H1 (cell line): ENCODE results near the gene NENF. TPM values are rescaled to one million over a fixed set of nuclear protein-coding genes. Genes with fewer than 3 reads are reported as not detected.

Experiments
- CTCF ChIA-PET: fragments of 300-600 bp; sonication (Branson Sonifier 250); formaldehyde crosslinking; loops from one replicate; lab custom pipeline; 2021; ENCODE audit not compliant: partially characterized antibody; lab: Charles Lee
- POLR2A ChIA-PET: fragments of 300-600 bp; sonication (Branson Sonifier 250); formaldehyde crosslinking; loops from one replicate; lab custom pipeline; 2021; ENCODE audit warnings: inconsistent platforms; ENCODE audit not compliant: partially characterized antibody; lab: Charles Lee
- DNase-seq, 2 experiments: peaks; one replicate each; pipeline versions ENCODE4 v3.0.0 to v3.0.0-alpha.2; 2010 to 2022; ENCODE audit warnings: low spot score in 2 of 2, low read depth in 1 of 2, mixed read lengths in 1 of 2
- FAIRE-seq: peaks from 2 replicates; lab custom pipeline; 2011; peaks lifted over from hg19 to GRCh38; lab: Jason Lieb, UNC
- H2AFZ ChIP-seq: 2 replicates; pipeline ENCODE4 v1.8.1; 2012; ENCODE audit warnings: low read length, inconsistent platforms
- H2AK5ac ChIP-seq: 2 replicates; pipeline ENCODE4 v1.6.1; 2013; ENCODE audit warnings: low read depth, low read length
- H2BK120ac ChIP-seq: replicated peaks from 2 replicates; pipeline ENCODE3; 2013; ENCODE audit warnings: low read depth, low read length, inconsistent platforms
- H2BK12ac ChIP-seq: 2 replicates; pipeline ENCODE4 v1.6.1; 2013; ENCODE audit warnings: low read depth, low read length
- H2BK15ac ChIP-seq: 2 replicates; pipeline ENCODE4 v1.6.1; 2013; ENCODE audit warnings: low read length
- H2BK20ac ChIP-seq: 2 replicates; pipeline ENCODE4 v1.6.1; 2013; ENCODE audit warnings: low read length
- H2BK5ac ChIP-seq: 2 replicates; pipeline ENCODE4 v1.6.1; 2013; ENCODE audit warnings: low read depth, low read length
- H3K14ac ChIP-seq: 2 replicates; pipeline ENCODE4 v1.6.1; 2013; ENCODE audit warnings: inconsistent platforms; ENCODE audit not compliant: insufficient read length
- H3K18ac ChIP-seq: 2 replicates; pipeline ENCODE4 v1.6.1; 2013; ENCODE audit warnings: low read length; ENCODE audit errors: extremely low read depth
- H3K23ac ChIP-seq: 2 replicates; pipeline ENCODE4 v1.6.1; 2013; ENCODE audit warnings: inconsistent platforms; ENCODE audit not compliant: insufficient read length
- H3K23me2 ChIP-seq: 2 replicates; pipeline ENCODE4 v1.6.1; 2013; ENCODE audit warnings: low read depth, low read length
- H3K27ac ChIP-seq: 2 replicates; pipeline ENCODE4 v1.6.1; 2011; ENCODE audit warnings: low read depth, low read length, inconsistent platforms
- H3K27me3 ChIP-seq, 4 experiments: replicated peaks in 1 of 4; 1 replicate in 1 of 4; 2 replicates in 3 of 4; pipeline versions ENCODE4 v1.6.1 to v1.8.1; 2011 to 2013; ENCODE audit warnings: low read length in 3 of 4, mild to moderate bottlenecking in 3 of 4, inconsistent platforms in 2 of 4, mixed read lengths in 2 of 4, moderate library complexity in 1 of 4; ENCODE audit not compliant: control insufficient read depth in 3 of 4, insufficient read depth in 3 of 4; ENCODE audit errors: extremely low read depth in 1 of 4
- H3K36me3 ChIP-seq, 4 experiments: 2 replicates each; pipeline versions ENCODE4 v1.6.1 to v1.8.1; 2011 to 2013; ENCODE audit warnings: mild to moderate bottlenecking in 4 of 4, low read length in 3 of 4, moderate library complexity in 2 of 4, control low read depth in 1 of 4, inconsistent platforms in 1 of 4; ENCODE audit not compliant: insufficient read depth in 4 of 4, control insufficient read depth in 2 of 4
- H3K4ac ChIP-seq: replicated peaks from 2 replicates; pipeline ENCODE3; 2013; ENCODE audit warnings: low read length, low read depth, mixed read lengths, inconsistent platforms; ENCODE audit not compliant: insufficient read length
- H3K4me1 ChIP-seq, 4 experiments: replicated peaks in 1 of 4; 1 replicate in 1 of 4; 2 replicates in 3 of 4; pipeline versions ENCODE4 v1.6.1 to v1.8.1; 2011 to 2013; ENCODE audit warnings: low read length in 3 of 4, inconsistent platforms in 2 of 4, mixed read lengths in 1 of 4; ENCODE audit not compliant: insufficient read depth in 4 of 4, control insufficient read depth in 3 of 4
- H3K4me2 ChIP-seq, 2 experiments: 2 replicates each; pipeline versions ENCODE4 v1.6.1 to v1.8.1; 2011 to 2013; ENCODE audit warnings: low read depth in 2 of 2, low read length in 2 of 2, control low read depth in 1 of 2, inconsistent platforms in 1 of 2, mild to moderate bottlenecking in 1 of 2; ENCODE audit not compliant: insufficient read depth in 1 of 2
- H3K4me3 ChIP-seq, 4 experiments: fragments of 200-600, 300-600 bp in 1 of 4; sonication (generic), shearing (Covaris generic), sonication (Bioruptor Twin) in 1 of 4; 2 replicates each; pipeline versions ENCODE4 v1.5.1 to v1.8.1; 2011 to 2016; ENCODE audit warnings: low read length in 4 of 4, low read depth in 3 of 4, control low read depth in 2 of 4, inconsistent platforms in 2 of 4, mild to moderate bottlenecking in 2 of 4, mixed read lengths in 1 of 4, moderate library complexity in 1 of 4; ENCODE audit not compliant: insufficient read depth in 2 of 4; ENCODE audit errors: extremely low read depth in 1 of 4
- H3K56ac ChIP-seq: replicated peaks from 2 replicates; pipeline ENCODE3; 2013; ENCODE audit warnings: low read depth, mild to moderate bottlenecking, mixed read lengths, low read length, inconsistent platforms; ENCODE audit not compliant: insufficient read length
- H3K79me1 ChIP-seq: 2 replicates; pipeline ENCODE4 v1.6.1; 2013; ENCODE audit warnings: low read depth, low read length, control low read depth
- H3K79me2 ChIP-seq, 2 experiments: 2 replicates each; pipeline versions ENCODE4 v1.6.1 to v1.8.1; 2012 to 2013; ENCODE audit warnings: low read length in 2 of 2, mild to moderate bottlenecking in 2 of 2, inconsistent platforms in 1 of 2; ENCODE audit not compliant: insufficient read depth in 2 of 2, control insufficient read depth in 1 of 2
- H3K9ac ChIP-seq, 4 experiments: replicated peaks in 1 of 4; 1 replicate in 1 of 4; 2 replicates in 3 of 4; pipeline versions ENCODE4 v1.6.1 to v1.8.1; 2011 to 2013; ENCODE audit warnings: low read depth in 3 of 4, low read length in 3 of 4, control low read depth in 2 of 4, mild to moderate bottlenecking in 2 of 4, moderate library complexity in 2 of 4, inconsistent platforms in 1 of 4; ENCODE audit errors: extremely low read depth in 1 of 4
- H3K9me3 ChIP-seq, 2 experiments: 2 replicates each; pipeline versions ENCODE4 v1.6.1 to v1.8.1; 2012 to 2013; ENCODE audit warnings: mild to moderate bottlenecking in 2 of 2, moderate library complexity in 2 of 2, control low read depth in 1 of 2, inconsistent platforms in 1 of 2, low read depth in 1 of 2, low read length in 1 of 2, mixed read lengths in 1 of 2; ENCODE audit not compliant: insufficient read depth in 2 of 2
- H4K20me1 ChIP-seq, 2 experiments: replicated peaks in 1 of 2; 2 replicates each; pipeline versions ENCODE3 to v1.8.1; 2011 to 2013; ENCODE audit warnings: inconsistent platforms in 2 of 2, low read length in 2 of 2, mild to moderate bottlenecking in 1 of 2; ENCODE audit not compliant: insufficient read depth in 2 of 2, control insufficient read depth in 1 of 2
- H4K5ac ChIP-seq: 2 replicates; pipeline ENCODE4 v1.6.1; 2013; ENCODE audit warnings: low read length, low read depth, mixed read lengths, inconsistent platforms; ENCODE audit not compliant: insufficient read length
- H4K8ac ChIP-seq: 2 replicates; pipeline ENCODE4 v1.8.0; 2013; ENCODE audit warnings: mild to moderate bottlenecking, moderate library complexity, low read length, inconsistent platforms; ENCODE audit not compliant: insufficient read depth; ENCODE audit errors: extremely low read depth
- H4K91ac ChIP-seq: replicated peaks from 2 replicates; pipeline ENCODE3; 2013; ENCODE audit warnings: low read length, mixed read lengths, inconsistent platforms; ENCODE audit not compliant: insufficient read length
- CHD1 ChIP-seq: IDR thresholded peaks from 2 replicates; pipeline ENCODE4 v1.6.1; 2012; ENCODE audit warnings: low read depth, low read length, improper control_type of control experiment
- CREB1 ChIP-seq: IDR thresholded peaks from 2 replicates; pipeline ENCODE4 v1.6.1; 2012; ENCODE audit warnings: inconsistent platforms
- EGR1 ChIP-seq: IDR thresholded peaks from 2 replicates; pipeline ENCODE4 v1.6.1; 2011; ENCODE audit warnings: low read depth, low read length, borderline replicate concordance
- KDM1A ChIP-seq: fragments of 200-600, 300-600 bp; sonication (generic); IDR thresholded peaks from 2 replicates; pipeline ENCODE4 v1.7.1; 2016; ENCODE audit warnings: mild to moderate bottlenecking, low read length, borderline replicate concordance
- SIX5 ChIP-seq: IDR thresholded peaks from 2 replicates; pipeline ENCODE4 v1.6.1; 2011; ENCODE audit warnings: mild to moderate bottlenecking, low read depth, low read length
- SP4 ChIP-seq: IDR thresholded peaks from 2 replicates; pipeline ENCODE4 v1.6.1; 2012; ENCODE audit warnings: low read length, inconsistent platforms
- TCF12 ChIP-seq: IDR thresholded peaks from 2 replicates; pipeline ENCODE4 v1.6.1; 2011; ENCODE audit warnings: low read depth, mild to moderate bottlenecking, low read length
- YY1 ChIP-seq: IDR thresholded peaks from 2 replicates; pipeline ENCODE4 v1.6.1; 2011; ENCODE audit warnings: low read depth, mild to moderate bottlenecking, low read length
- WGBS, 2 experiments: shearing (Covaris generic) in 1 of 2; methylation state at CpG; one replicate each; pipeline versions ENCODE4 v1.1.6 to v1.1.7; 2013 to 2015; ENCODE audit warnings: low lambda C conversion rate in 2 of 2, mixed read lengths in 2 of 2, inconsistent platforms in 1 of 2, low coverage in 1 of 2, missing lambda C conversion rate in 1 of 2; ENCODE audit not compliant: insufficient replicate concordance in 2 of 2, insufficient coverage in 1 of 2, insufficient read length in 1 of 2; ENCODE audit errors: extremely low coverage in 1 of 2, missing lambda C conversion rate in 1 of 2; 5-methylcytosine and 5-hydroxymethylcytosine counted together
- polyA plus RNA-seq, 7 experiments: library from polyadenylated mRNA; depleted of rRNA in 3 of 7; stranded (reverse) in 5 of 7; unstranded in 2 of 7; fragments of >200 nt in 5 of 7; fragments of 200-250 nt in 2 of 7; gene quantifications; 1 replicate in 5 of 7; 2 replicates in 1 of 7; 4 replicates in 1 of 7; pipeline versions ENCODE4 v1.2.1 to v1.2.3, GENCODE V29; 2011 to 2013; ENCODE audit warnings: missing spikeins in 2 of 7, mixed read lengths in 2 of 7
- total RNA-seq: library from RNA; stranded (reverse); fragmentation: NEBNext Ultra II Directional; extraction: Animal tissue kit (Norgen Biotek cat#: 25700); gene quantifications from 2 replicates; pipeline ENCODE4 v1.2.1, GENCODE V29; 2021
- TF ChIP-seq, protein P1 (sequence below): IDR thresholded peaks from 2 replicates; pipeline ENCODE4 v1.6.1; 2012; ENCODE audit warnings: low read length, inconsistent platforms
- TF ChIP-seq, protein P2 (sequence below): IDR thresholded peaks from 2 replicates; pipeline ENCODE4 v1.6.1; 2012; ENCODE audit warnings: inconsistent platforms

NENF gene
- total and polyA plus RNA-seq, 2 of the 8 experiments (the other 6 are each of a cell fraction or from before 2014, with no cell fraction given), result 27.0 to 28.0 TPM

DNA sequence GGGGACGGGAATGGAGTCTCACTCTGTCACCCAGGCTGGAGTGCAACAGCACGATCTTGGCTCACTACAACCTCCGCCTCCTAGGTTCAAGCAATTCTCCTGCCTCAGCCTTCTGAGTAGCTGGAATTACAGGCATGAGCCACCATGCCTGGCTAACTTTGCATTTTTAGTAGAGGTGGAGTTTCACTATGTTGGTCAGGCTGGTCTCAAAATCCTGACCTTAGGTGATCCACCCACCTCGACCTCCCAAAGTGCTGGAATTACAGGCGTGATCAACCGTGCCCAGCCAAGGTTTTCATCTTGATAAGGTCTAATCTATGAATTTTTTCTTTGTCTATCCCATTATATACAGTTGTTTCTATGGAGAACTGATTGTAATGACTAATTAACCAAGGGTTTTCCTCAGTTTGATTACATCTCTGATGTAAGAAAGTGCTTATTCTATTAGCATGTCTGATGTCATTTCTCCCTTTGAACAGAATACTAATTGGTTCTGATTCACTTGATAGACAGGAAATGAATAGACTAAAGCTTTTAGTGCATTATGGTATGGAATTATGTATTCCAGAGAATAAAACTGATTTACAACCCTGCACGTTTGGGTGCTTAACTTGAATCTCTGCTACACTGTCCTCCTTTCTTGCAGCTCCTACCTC is 29.9 kb upstream of the NENF start:
- H3K56ac ChIP-seq, result no peak overlapping the region
- ChIA-PET POLR2A (no interaction called here), CTCF (interaction anchor here (0.6 to 2.3 kb wide), 2 partner anchors 53 to 390 kb away, joined by 4 to 8 read pairs; no protein-coding TSS in a partner anchor)
- H3K23me2 ChIP-seq, result no peaks in the 10 kb centered on the region; the same call in 1 of the 2 replicates
- no peak overlapping the region for H4K5ac ChIP-seq
- WGBS, 2 experiments, result 92% methylated on average over 7 of the region's 7 CpGs; no CpG with 5 or more reads in 1 of the 2 experiments
- TF ChIP-seq, protein P1, sequence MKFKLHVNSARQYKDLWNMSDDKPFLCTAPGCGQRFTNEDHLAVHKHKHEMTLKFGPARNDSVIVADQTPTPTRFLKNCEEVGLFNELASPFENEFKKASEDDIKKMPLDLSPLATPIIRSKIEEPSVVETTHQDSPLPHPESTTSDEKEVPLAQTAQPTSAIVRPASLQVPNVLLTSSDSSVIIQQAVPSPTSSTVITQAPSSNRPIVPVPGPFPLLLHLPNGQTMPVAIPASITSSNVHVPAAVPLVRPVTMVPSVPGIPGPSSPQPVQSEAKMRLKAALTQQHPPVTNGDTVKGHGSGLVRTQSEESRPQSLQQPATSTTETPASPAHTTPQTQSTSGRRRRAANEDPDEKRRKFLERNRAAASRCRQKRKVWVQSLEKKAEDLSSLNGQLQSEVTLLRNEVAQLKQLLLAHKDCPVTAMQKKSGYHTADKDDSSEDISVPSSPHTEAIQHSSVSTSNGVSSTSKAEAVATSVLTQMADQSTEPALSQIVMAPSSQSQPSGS, result no peak
- TF ChIP-seq SIX5 (no peak), YY1 (no peak), TCF12 (no peak), CHD1 (no peak), KDM1A (no peak), SP4 (no peak), EGR1 (no peak), CREB1 (no peak)
- TF ChIP-seq, protein P2, sequence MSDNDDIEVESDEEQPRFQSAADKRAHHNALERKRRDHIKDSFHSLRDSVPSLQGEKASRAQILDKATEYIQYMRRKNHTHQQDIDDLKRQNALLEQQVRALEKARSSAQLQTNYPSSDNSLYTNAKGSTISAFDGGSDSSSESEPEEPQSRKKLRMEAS, result no peak
- no peak overlapping the region for H2BK12ac ChIP-seq
- no peaks in the 10 kb centered on the region; the same call in 1 of the 2 replicates for H3K79me1 ChIP-seq
- H3K4me2 ChIP-seq, result no peak overlapping the region
- DNase-seq (no peak), FAIRE-seq (no peak)
- no peak overlapping the region for H3K14ac ChIP-seq
- H4K20me1 ChIP-seq, result no peaks in the 10 kb centered on the region
- H4K8ac ChIP-seq, result no peak overlapping the region
- H3K4me1 ChIP-seq, result no peaks in the 10 kb centered on the region
- no peak overlapping the region for H3K4me3 ChIP-seq
- no peak overlapping the region for H4K91ac ChIP-seq
- no peak overlapping the region for H2AFZ ChIP-seq
- H2BK20ac ChIP-seq, result no peak overlapping the region
- H3K4ac ChIP-seq, result no peak overlapping the region
- peaks cover 10 to 30% (median 21%) of the 10 kb centered on the region in 4 experiments for H3K36me3 ChIP-seq
- H3K27me3 ChIP-seq, result no peaks in the 10 kb centered on the region
- no peak overlapping the region for H2BK120ac ChIP-seq
- no peak overlapping the region for H3K9ac ChIP-seq
- no peak overlapping the region for H2BK5ac ChIP-seq
- no peak overlapping the region for H2BK15ac ChIP-seq
- no peak overlapping the region for H2AK5ac ChIP-seq
- H3K18ac ChIP-seq, result no peak overlapping the region
- no peak overlapping the region for H3K27ac ChIP-seq
- H3K9me3 ChIP-seq, result peaks cover 0 to 1% of the 10 kb centered on the region in 2 experiments; a peak in 1 of 4 replicates
- H3K79me2 ChIP-seq, result no peaks in the 10 kb centered on the region
- H3K23ac ChIP-seq, result no peak overlapping the region
